Ovary (tissue), 9 donors: ENCODE data around the gene HAND2. TPM values are rescaled to one million over a fixed set of nuclear protein-coding genes. Genes with fewer than 3 reads are reported as not detected.

Experiments
- DNase-seq, 5 donors: peaks; one replicate each; pipeline ENCODE4 v3.0.0-alpha.2; 2019 to 2020
- H3K27ac ChIP-seq, 2 donors: fragments of 200-600 bp; one replicate each; pipeline versions ENCODE4 v1.5.1 to v1.8.0; 2019 to 2022
- H3K27me3 ChIP-seq: fragments of 200-600 bp; one replicate; pipeline ENCODE4 v1.8.0; 2022
- H3K36me3 ChIP-seq: fragments of 200-600 bp; sonication (generic); one replicate; pipeline ENCODE4 v1.5.1; 2019
- H3K4me1 ChIP-seq: one replicate; pipeline ENCODE4 v1.8.1; 2013; ENCODE audit warnings: mild to moderate bottlenecking, moderate library complexity; ENCODE audit not compliant: insufficient read depth
- H3K4me3 ChIP-seq: fragments of 200-600 bp; sonication (generic); one replicate; pipeline ENCODE4 v1.5.1; 2017
- H3K9me3 ChIP-seq, 2 donors: fragments of 200-600 bp in 1 of 2; sonication (generic) in 1 of 2; one replicate each; pipeline versions ENCODE4 v1.5.1 to v1.8.1; 2013 to 2019; ENCODE audit warnings: mild to moderate bottlenecking in 1 of 2, moderate library complexity in 1 of 2
- CTCF ChIP-seq, 3 donors: fragments of 450-650 bp in 2 of 3; fragments of 200-600 bp in 1 of 3; IDR thresholded peaks; one replicate each; pipeline versions ENCODE4 v1.5.1 to v1.8.0; 2016 to 2022; ENCODE audit warnings: antibody characterized with exemption in 3 of 3, mild to moderate bottlenecking in 1 of 3
- EP300 ChIP-seq: sonication (generic); formaldehyde crosslinking; IDR thresholded peaks from one replicate; pipeline ENCODE4 v1.6.1; 2017; ENCODE audit warnings: antibody characterized with exemption
- POLR2A ChIP-seq: fragments of 450-650 bp; IDR thresholded peaks from one replicate; pipeline ENCODE4 v1.6.1; 2017; ENCODE audit warnings: antibody characterized with exemption, mild to moderate bottlenecking, moderate library complexity
- whole genome bisulfite sequencing, 3 donors: extraction: QIAGEN DNeasy Blood & Tissue Kit in 1 of 3; methylation state at CpG; one replicate each; pipeline versions ENCODE4 v1.1.5 to v1.1.7; 2013 to 2017; 5-methylcytosine and 5-hydroxymethylcytosine counted together
- intact Hi-C, 4 donors: fragments of 100-400 bp; cut with DNase I; formaldehyde crosslinking; loops; one replicate each; pipeline versions ENCODE4 v1.11.0 to v1.15.1; 2022 to 2023
- polyA plus RNA-seq, 2 donors: library from polyadenylated mRNA; stranded (reverse); fragments of 200-250 nt in 1 of 2; fragments of 350-450 nt in 1 of 2; fragmentation: Illumina TruSeq in 1 of 2; extraction: RNeasy Lipid Tissue Mini Kit (QIAGEN cat#74804) in 1 of 2; gene quantifications; one replicate each; pipeline ENCODE4 v1.2.3, GENCODE V29; 2013 to 2014
- total RNA-seq, 7 donors: library from RNA; depleted of rRNA in 2 of 7; stranded (reverse); fragments of >200 nt in 2 of 7; fragmentation: NEBNext Ultra II Directional in 3 of 7; extraction: Animal tissue kit (Norgen Biotek cat#: 25700) in 3 of 7; gene quantifications; one replicate each; pipeline versions ENCODE4 v1.1.0 to v1.2.4, GENCODE V29; 2016 to 2023
- donor health status: DM: no; HTN: no; CAD: no; lungs with moderate emphysema.
- donor health status: DM: no; HTN: no; CAD: no.
- donor health status: Bipolar disorder and iron deficiency.
- donor health status: DM: yes; HTN: yes; CAD: no.
- donor health status: DM: no; HTN: no; CAD: no.
- donor health status: DM: yes; HTN: yes; CAD: no.

The HAND2 gene
- total and polyA plus RNA-seq, 9 donors: 12.9 to 99.9 (median 39.6) TPM

DNA sequence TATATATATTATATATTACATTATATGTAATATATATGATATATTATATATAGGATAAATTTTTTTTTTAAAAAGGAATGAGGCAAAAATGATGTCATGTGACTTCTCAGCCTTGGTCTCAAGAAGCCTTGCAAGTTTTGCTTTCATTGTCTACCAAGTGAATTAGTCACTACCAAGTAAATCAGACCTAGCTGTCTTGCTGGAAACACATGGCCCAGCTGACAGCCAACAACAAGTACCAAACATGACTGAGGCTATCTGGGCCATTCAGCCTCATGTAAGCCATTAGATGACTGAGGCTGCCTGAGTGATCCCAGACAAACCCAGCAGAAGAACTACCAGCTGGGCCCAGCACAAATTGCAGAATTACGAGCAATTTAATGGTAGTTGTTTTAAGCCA is 44.9 kb downstream of the HAND2 start:
- H3K4me1 ChIP-seq: peaks cover 2% of the 10 kb centered on the region
- WGBS, 3 donors: 93 to 100% (median 98%) methylated on average over 1 of the region's 1 CpG
- TF ChIP-seq EP300 (no peak), CTCF (IDR thresholded peaks at IDR 0.05) (no peak), POLR2A (no peak)
- no peak for DNase-seq
- H3K4me3 ChIP-seq: no peak overlapping the region
- H3K9me3 ChIP-seq: no peaks in the 10 kb centered on the region
- no peak overlapping the region for H3K27ac ChIP-seq
- no peaks in the 10 kb centered on the region for H3K36me3 ChIP-seq
- no peaks in the 10 kb centered on the region for H3K27me3 ChIP-seq
- intact Hi-C loops: no loop called here

GRCh38 chr4:173482330-173482931 is 47.6 kb downstream of the HAND2 start:
- WGBS, 3 donors: 94 to 98% (median 96%) methylated on average over 1 of the region's 1 CpG
- Histone ChIP-seq H3K27me3 (no peaks in the 10 kb centered on the region), H3K4me3 (no peak overlapping the region), H3K27ac (no peak overlapping the region), H3K36me3 (no peaks in the 10 kb centered on the region), H3K9me3 (no peaks in the 10 kb centered on the region), H3K4me1 (no peaks in the 10 kb centered on the region)
- intact Hi-C loops: no loop called here
- no peak for TF ChIP-seq POLR2A
- TF ChIP-seq EP300: no peak
- TF ChIP-seq CTCF (IDR thresholded peaks at IDR 0.05): no peak
- no peak for DNase-seq

- no peak overlapping the region for H3K27ac ChIP-seq
- no peak overlapping the region for H3K4me3 ChIP-seq
- TF ChIP-seq POLR2A: no peak
- no peak for TF ChIP-seq CTCF (IDR thresholded peaks at IDR 0.05)
- no peak for TF ChIP-seq EP300
- DNase-seq: no peak
- 75 to 93% (median 90%) methylated on average over 4 of the region's 4 CpGs for WGBS, 3 donors
- no peaks in the 10 kb centered on the region for H3K27me3 ChIP-seq
- intact Hi-C loops: loop anchor here in 1 of 4 donors (10.0 kb wide), 1 partner anchor 264 kb away; no protein-coding TSS in a partner anchor
- no peaks in the 10 kb centered on the region for H3K36me3 ChIP-seq
- H3K9me3 ChIP-seq: no peaks in the 10 kb centered on the region
- no peaks in the 10 kb centered on the region for H3K4me1 ChIP-seq
Measured at GRCh38 chr4:173478913-173479283, 51.1 kb downstream of the HAND2 start.

- H3K4me1 ChIP-seq: no peaks in the 10 kb centered on the region
- no peaks in the 10 kb centered on the region for H3K9me3 ChIP-seq
- intact Hi-C loops: loop anchor here in 1 of 4 donors (10.0 kb wide), 1 partner anchor 264 kb away; no protein-coding TSS in a partner anchor
- no peak for DNase-seq
- WGBS, 3 donors: 24 to 49% (median 43%) methylated on average over 5 of the region's 5 CpGs
- H3K4me3 ChIP-seq: no peak overlapping the region
- no peaks in the 10 kb centered on the region for H3K36me3 ChIP-seq
- H3K27me3 ChIP-seq: no peaks in the 10 kb centered on the region
- TF ChIP-seq EP300: no peak
- TF ChIP-seq POLR2A: no peak
- TF ChIP-seq CTCF (IDR thresholded peaks at IDR 0.05): no peak
- no peak overlapping the region for H3K27ac ChIP-seq
Measured at GRCh38 chr4:173478201-173478912, 51.7 kb downstream of the HAND2 start.
